IPS-NIHi11 (cell line): ENCODE results near the gene FOSB.

ENCODE experiments used
- DNase-seq: peaks from one replicate; pipeline ENCODE4 v3.0.0; 2012; ENCODE audit warnings: mixed read lengths, low spot score

FOSB gene

GRCh38 chr19:45468803-45469131 is 971 bp downstream of the FOSB start:
- DNase-seq, result peak; percentile 10

- peak; percentile 87 for DNase-seq
Observed at GRCh38 chr19:45469132-45469944, 1.5 kb downstream of the FOSB start.

- DNase-seq, result peak; percentile 9
Observed at GRCh38 chr19:45469945-45470761, 2.4 kb downstream of the FOSB start.

- no peak for DNase-seq
Observed at GRCh38 chr19:45470762-45471081, 2.9 kb downstream of the FOSB start.

- no peak for DNase-seq
Observed at GRCh38 chr19:45471111-45471930, 3.5 kb downstream of the FOSB start.

GRCh38 chr19:45471931-45472562 is 4.3 kb downstream of the FOSB start:
- no peak for DNase-seq

DNA sequence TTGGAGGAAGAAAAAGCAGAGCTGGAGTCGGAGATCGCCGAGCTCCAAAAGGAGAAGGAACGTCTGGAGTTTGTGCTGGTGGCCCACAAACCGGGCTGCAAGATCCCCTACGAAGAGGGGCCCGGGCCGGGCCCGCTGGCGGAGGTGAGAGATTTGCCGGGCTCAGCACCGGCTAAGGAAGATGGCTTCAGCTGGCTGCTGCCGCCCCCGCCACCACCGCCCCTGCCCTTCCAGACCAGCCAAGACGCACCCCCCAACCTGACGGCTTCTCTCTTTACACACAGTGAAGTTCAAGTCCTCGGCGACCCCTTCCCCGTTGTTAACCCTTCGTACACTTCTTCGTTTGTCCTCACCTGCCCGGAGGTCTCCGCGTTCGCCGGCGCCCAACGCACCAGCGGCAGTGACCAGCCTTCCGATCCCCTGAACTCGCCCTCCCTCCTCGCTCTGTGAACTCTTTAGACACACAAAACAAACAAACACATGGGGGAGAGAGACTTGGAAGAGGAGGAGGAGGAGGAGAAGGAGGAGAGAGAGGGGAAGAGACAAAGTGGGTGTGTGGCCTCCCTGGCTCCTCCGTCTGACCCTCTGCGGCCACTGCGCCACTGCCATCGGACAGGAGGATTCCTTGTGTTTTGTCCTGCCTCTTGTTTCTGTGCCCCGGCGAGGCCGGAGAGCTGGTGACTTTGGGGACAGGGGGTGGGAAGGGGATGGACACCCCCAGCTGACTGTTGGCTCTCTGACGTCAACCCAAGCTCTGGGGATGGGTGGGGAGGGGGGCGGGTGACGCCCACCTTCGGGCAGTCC is 5.0 kb downstream of the FOSB start:
- no peak for DNase-seq

DNA sequence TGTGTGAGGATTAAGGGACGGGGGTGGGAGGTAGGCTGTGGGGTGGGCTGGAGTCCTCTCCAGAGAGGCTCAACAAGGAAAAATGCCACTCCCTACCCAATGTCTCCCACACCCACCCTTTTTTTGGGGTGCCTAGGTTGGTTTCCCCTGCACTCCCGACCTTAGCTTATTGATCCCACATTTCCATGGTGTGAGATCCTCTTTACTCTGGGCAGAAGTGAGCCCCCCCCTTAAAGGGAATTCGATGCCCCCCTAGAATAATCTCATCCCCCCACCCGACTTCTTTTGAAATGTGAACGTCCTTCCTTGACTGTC is 5.5 kb downstream of the FOSB start:
- DNase-seq, result no peak

DNA sequence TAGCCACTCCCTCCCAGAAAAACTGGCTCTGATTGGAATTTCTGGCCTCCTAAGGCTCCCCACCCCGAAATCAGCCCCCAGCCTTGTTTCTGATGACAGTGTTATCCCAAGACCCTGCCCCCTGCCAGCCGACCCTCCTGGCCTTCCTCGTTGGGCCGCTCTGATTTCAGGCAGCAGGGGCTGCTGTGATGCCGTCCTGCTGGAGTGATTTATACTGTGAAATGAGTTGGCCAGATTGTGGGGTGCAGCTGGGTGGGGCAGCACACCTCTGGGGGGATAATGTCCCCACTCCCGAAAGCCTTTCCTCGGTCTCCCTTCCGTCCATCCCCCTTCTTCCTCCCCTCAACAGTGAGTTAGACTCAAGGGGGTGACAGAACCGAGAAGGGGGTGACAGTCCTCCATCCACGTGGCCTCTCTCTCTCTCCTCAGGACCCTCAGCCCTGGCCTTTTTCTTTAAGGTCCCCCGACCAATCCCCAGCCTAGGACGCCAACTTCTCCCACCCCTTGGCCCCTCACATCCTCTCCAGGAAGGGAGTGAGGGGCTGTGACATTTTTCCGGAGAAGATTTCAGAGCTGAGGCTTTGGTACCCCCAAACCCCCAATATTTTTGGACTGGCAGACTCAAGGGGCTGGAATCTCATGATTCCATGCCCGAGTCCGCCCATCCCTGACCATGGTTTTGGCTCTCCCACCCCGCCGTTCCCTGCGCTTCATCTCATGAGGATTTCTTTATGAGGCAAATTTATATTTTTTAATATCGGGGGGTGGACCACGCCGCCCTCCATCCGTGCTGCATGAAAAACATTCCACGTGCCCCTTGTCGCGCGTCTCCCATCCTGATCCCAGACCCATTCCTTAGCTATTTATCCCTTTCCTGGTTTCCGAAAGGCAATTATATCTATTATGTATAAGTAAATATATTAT is 6.1 kb downstream of the FOSB start:
- no peak for DNase-seq

GRCh38 chr19:45474606-45475521 is 7.1 kb downstream of the FOSB start:
- DNase-seq, result no peak

DNA sequence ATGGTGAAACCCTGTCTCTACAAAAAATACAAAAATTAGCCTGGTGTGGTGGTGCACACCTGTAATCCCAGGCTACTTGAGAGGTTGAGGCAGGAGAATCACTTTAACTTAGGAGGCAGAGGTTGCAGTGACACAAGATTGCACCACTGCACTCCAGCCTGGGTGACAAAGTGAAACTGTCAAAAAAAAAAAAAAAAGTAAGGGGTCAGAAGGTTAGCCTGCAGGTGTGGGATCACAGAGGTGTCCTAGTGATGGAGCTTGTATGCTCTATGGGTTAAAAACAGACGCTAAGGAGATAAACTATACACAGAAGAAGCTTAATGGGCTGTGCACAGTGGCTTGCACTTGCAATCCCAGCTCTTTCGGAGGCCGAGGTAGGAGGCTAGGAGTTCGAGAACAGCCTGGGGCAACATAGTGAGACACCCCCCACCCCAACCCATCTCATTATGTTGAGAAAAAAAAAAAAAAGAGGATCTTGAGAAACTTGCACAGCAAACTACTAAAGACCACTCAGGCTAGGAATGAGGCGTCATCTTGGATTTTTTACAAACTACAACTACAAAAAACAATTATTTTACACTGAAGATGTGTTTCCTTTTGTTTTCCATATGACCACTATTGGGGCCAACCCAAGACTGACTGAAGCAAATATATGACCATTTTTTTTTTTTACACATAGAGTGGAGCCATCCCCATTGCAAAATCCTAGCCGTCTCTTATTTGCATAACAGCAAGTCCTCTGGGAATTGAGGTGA is 7.9 kb downstream of the FOSB start:
- no peak for DNase-seq

- no peak for DNase-seq
Observed at GRCh38 chr19:45476304-45476703, 8.5 kb downstream of the FOSB start.

GRCh38 chr19:45477186-45477585 is 9.4 kb downstream of the FOSB start:
- no peak for DNase-seq

- DNase-seq, result no peak
Observed at GRCh38 chr19:45477713-45478453, 10.1 kb downstream of the FOSB start.

GRCh38 chr19:45478454-45479238 is 10.8 kb downstream of the FOSB start:
- peak; percentile 64 for DNase-seq

DNA sequence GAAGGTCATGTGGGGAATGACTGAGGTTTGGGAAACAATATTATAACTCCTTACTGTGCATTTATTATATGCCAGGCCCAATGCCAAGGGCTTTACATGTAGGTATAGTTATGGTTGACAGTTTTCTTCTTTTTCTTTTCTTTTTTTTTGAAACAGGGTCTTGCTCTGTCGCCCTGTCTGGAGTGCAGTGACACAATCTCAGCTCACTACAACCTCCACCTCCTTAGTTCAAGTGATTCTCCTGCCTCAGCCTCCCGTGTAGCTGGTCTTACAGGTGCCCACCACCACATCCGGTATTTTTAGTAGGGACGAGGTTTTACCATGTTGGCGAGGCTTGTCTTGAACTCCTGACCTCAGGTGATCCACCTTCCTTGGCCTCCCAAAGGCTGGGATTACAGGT is 15.2 kb downstream of the FOSB start:
- DNase-seq, result no peak
